Measurements from ENCODE around the gene ELL.

Gene ELL

DNA sequence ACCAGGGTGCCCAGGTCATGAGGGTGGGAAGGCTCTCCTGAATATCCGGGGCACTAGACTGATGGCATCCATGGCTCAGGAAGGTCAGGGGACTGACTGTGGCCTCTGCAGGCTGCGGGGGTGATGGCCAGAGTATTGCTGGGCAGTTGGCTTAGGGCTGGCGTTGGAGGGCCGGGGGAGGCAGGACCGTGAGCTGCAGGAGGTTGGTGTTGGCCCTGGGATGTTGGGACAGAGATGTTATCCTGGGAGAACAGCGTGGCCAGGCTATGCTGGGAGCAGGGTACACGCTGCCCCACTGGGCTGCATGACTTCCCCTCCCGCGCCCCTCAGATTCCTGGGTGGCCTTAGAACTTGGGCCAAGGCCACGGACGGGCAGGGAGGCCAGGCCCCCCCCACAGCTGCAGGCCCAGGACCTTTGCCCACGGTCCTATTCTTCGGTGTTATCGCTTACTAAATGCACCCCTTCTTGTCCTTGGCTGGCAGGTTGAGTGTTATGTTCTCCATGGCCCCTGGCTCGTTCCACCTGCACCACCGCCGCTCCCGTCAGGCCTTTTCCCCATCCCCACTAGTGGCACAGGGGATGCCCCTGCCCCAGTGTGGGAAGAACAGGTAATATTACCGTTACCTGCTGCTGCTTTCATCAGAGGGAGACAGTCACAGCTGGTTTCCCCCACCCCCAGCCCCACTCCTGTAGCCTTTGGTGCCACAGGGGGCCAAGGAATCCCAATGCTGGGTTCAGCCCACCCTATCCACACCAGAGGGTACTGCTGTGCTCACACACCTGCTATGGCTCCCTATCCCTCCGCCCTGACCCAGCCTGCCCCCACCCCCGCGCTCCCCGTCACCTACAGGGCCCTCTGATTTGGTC is 80.7 kb downstream of the ELL start:
- TF ChIP-seq POLR2A (IDR thresholded peaks at IDR 0.05; ENCODE audit: low read depth, low read length) = no peak
- DNase-seq (ENCODE audit: insufficient read length, low spot score) = no peak
- no peak for FAIRE-seq

GRCh38 chr19:18440415-18440877 is 81.4 kb downstream of the ELL start:
- no peak for TF ChIP-seq POLR2A (IDR thresholded peaks at IDR 0.05; ENCODE audit: low read depth, low read length)
- FAIRE-seq (no peak), DNase-seq (ENCODE audit: insufficient read length, low spot score) (no peak)

- DNase-seq (ENCODE audit: insufficient read length, low spot score) = no peak
- FAIRE-seq = no peak
- no peak for TF ChIP-seq POLR2A (IDR thresholded peaks at IDR 0.05; ENCODE audit: low read depth, low read length)
Observed at GRCh38 chr19:18439910-18440237, 82.0 kb downstream of the ELL start.

GRCh38 chr19:18439025-18439909 is 82.6 kb downstream of the ELL start:
- DNase-seq (ENCODE audit: insufficient read length, low spot score) (no peak), FAIRE-seq (no peak)
- TF ChIP-seq POLR2A (IDR thresholded peaks at IDR 0.05; ENCODE audit: low read depth, low read length) = no peak

GRCh38 chr19:18438331-18439024 is 83.4 kb downstream of the ELL start:
- DNase-seq (ENCODE audit: insufficient read length, low spot score) (no peak), FAIRE-seq (no peak)
- TF ChIP-seq POLR2A (IDR thresholded peaks at IDR 0.05; ENCODE audit: low read depth, low read length) = no peak

- no peak for FAIRE-seq
- DNase-seq (ENCODE audit: insufficient read length, low spot score) = no peak
- TF ChIP-seq POLR2A (IDR thresholded peaks at IDR 0.05; ENCODE audit: low read depth, low read length) = 0 out of 2 replicates have a peak, but pooled peaks have one; percentile 10
Observed at GRCh38 chr19:18437491-18438330, 84.2 kb downstream of the ELL start, which contains the start of gene ISYNA1. Gene ISYNA1, minus strand, starts transcription at chr19:18438133. Its CDS starts 154 bp downstream, at chr19:18437979.

DNA sequence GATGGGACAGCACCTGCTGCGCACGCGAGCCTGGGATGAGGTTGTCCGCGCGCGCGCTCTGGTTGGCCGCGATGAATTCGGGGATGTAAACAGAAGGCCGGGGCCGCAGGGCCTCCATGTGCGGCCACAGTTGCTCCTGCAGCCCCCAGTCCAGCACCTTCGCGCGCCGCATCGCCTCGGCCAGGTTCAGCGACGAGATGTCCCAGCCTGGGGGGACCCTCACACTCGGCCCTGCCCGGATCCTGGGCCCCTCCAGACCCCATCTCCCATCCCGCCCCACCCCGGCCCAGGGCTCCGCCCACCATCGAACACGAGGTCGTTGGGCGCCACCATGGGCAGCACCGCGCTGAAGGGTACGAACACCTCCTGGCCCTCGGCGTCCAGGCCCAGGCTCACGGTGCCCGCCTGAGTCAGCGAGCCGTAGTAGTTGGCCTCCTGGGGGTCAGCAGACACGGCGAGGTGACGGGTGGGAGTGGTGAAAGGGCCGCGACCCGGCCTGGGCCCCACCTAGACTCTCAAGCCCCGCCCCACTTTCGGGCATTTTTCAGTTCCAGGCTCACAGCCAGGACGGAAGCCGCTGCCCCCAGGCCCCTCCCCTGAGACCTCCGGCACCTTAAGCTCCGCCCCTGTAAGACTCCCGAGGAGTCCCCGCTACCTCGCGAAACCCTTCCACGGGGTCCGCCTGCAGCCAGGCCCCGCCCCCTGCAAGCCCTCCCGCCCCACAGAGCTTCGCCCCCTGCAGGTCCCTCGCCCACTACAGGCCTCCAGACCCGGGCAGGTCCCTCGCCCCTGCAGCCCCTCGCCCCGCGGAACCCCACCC is 85.0 kb downstream of the ELL start:
- FAIRE-seq (no peak), DNase-seq (ENCODE audit: insufficient read length, low spot score) (peak; percentile 91)
- no peak for TF ChIP-seq POLR2A (IDR thresholded peaks at IDR 0.05; ENCODE audit: low read depth, low read length)

DNA sequence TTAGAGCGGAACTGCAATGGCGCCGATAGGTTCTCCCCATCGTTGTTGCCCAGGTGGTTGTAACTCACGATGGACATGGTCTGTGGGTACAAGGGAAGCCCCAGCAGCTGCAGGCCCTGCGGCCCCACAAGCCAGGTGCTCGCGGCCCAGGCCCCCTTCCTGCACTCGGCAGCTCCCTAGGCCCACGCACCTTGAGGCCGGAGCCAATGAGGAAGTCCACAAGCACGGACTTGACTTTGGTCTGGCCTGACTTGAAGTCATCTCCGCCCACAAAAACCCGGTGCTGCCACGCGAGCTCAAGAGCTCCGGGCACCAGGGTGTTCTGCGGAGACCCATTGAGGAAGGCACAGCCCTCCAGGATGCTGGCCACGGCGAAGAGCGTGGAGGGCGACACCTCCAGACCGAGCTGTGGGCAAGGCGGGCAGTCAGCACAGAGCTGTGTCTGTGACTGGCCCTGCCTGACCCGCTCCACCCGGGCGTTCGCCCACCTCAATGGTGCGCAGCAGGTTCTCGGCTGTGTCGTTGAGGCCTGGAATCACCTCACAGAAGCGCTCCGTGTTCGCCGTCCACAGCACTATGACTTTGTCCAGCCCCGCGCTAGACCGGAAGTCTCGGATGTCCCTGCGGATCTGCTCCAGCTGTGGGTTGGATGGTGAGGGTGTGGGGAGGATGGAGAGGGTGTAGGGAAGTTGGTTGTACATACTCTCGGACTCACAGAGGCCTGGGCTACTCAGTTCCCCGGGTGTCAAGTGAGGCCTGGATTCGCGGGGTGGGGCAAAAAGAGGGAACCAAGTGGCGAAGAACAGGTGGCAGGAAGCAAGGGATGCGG is 85.8 kb downstream of the ELL start:
- no peak for TF ChIP-seq POLR2A (IDR thresholded peaks at IDR 0.05; ENCODE audit: low read depth, low read length)
- no peak for DNase-seq (ENCODE audit: insufficient read length, low spot score)
- no peak for FAIRE-seq

- DNase-seq (ENCODE audit: insufficient read length, low spot score) (no peak), FAIRE-seq (no peak)
- TF ChIP-seq POLR2A (IDR thresholded peaks at IDR 0.05; ENCODE audit: low read depth, low read length) = no peak
Observed at GRCh38 chr19:18435178-18435841, 86.6 kb downstream of the ELL start.

DNA sequence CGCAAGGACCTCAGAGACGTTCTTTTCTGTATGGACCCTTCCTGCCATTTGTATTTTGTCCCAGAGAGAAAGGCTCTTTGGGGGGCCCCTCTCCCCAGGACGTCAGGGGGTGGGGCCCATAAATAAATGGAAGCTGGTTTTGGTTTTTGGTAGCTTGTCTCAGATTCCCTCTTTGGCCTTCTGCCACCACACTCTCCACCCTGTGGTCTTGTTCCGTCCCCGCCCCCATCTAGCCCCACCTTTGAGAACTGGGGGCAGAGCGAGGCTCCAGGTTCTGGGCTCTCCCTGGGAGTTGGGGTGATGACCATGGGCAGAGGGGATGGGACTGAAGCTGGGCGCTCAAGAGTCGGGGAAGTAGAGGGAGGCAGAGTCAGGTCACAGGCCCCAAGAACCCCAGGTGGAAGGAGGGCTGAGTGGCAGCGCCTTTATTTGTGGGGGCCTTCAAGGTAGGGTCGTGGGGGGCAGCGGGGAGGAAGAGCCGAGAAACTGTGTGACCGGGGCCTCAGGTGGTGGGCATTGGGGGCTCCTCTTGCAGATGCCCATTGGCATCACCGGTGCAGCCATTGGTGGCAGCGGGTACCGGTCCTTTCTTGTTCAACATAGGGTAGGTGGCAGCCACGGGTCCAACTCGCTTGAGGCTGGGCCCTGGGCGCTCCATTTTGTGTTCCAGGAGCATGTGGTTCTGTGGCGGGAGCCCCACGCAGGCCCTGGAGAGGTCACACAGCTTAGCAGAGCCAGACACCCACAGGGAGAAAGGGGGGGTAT is 87.3 kb downstream of the ELL start:
- DNase-seq (ENCODE audit: insufficient read length, low spot score) = no peak
- TF ChIP-seq POLR2A (IDR thresholded peaks at IDR 0.05; ENCODE audit: low read depth, low read length) = no peak
- FAIRE-seq = no peak

Data from H54 (cell line).